Stimulated activated CD4-positive, alpha-beta T cell treated with anti-CD3 and anti-CD28 coated beads, Interleukin-15, amount 100 ng/mL, for 48 hours (primary cell): ENCODE results near the gene GDF11.
"Not testable (repeated sequence)": the region's sequence is repeated elsewhere in the genome, so short reads cannot be mapped to it uniquely, and the experiment has no call there.

ENCODE experiments used
- DNase-seq, 2 donors: peaks; one replicate each; pipeline ENCODE4 v3.0.0-alpha.2; 2020; ENCODE audit warnings: low read depth in 2 of 2

Gene GDF11

DNA sequence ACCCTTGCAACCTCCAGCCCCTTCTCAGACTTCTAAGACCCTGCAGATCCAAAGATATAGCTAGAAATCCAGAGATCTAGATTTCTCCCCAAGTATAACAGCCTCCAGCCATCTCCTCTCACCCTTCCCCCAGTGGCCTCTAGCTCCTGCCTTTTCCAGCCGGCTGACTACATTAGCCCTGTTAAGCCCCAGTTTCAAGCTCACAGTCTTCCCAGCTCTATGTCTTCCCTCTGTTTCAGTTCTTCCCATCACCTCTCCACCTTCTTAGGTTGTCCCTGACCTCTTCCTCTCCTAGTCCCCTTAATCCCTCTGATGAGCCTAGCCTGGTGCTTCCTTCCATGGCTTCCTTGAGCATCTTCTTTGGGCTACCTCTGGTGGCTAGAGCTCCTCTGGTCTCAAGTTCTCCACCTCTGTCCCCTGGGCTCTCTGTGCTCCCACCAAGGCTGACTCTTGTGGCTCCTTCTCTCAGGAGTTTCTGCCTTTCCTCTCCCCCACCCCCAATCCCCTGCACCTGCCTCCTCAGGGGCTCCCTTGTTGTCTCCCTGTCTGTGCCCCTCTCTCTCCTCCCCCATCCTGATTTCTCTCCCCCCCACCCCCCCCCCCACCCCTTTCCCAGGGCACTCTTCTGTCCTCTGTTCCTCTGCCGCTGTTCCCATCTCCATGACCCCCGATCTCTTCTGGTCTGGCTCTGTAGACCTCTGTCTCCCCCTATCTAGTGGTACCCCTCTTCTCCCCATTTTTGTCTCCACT, 816 bp upstream of the GDF11 start:
- DNase-seq = no peak

DNA sequence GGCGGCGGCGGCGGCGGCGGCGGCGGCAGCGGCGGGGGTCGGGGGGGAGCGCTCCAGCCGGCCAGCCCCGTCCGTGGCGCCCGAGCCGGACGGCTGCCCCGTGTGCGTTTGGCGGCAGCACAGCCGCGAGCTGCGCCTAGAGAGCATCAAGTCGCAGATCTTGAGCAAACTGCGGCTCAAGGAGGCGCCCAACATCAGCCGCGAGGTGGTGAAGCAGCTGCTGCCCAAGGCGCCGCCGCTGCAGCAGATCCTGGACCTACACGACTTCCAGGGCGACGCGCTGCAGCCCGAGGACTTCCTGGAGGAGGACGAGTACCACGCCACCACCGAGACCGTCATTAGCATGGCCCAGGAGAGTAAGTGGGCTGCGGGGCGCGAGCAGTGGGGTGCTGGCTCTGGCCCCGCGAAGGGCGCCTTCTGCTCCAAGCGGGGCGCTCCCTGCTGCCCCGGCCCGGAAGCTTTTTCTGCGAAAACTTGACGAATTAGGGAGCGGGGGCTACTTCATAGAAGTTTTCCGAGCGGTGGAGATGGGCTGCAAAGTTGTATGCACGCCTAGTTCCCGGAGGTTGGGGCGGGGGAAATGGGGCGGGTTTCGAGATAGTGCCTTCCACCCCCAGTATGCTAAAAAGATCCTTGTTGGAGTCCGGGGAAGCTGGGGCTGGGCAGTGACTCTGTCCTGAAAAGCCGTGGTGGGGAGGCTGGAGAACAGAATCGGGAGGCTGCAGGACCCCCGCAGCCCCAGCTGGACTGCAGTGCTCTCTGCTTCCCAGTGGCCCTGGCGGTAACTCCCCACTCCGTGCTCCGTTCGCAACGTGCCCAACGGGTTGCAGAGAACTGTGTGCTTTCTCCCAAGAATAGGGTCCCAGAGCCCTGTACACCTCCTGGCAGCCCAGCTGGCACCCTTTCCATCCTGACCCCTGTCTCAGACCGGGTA, 751 bp downstream of the GDF11 start:
- no peak for DNase-seq

DNA sequence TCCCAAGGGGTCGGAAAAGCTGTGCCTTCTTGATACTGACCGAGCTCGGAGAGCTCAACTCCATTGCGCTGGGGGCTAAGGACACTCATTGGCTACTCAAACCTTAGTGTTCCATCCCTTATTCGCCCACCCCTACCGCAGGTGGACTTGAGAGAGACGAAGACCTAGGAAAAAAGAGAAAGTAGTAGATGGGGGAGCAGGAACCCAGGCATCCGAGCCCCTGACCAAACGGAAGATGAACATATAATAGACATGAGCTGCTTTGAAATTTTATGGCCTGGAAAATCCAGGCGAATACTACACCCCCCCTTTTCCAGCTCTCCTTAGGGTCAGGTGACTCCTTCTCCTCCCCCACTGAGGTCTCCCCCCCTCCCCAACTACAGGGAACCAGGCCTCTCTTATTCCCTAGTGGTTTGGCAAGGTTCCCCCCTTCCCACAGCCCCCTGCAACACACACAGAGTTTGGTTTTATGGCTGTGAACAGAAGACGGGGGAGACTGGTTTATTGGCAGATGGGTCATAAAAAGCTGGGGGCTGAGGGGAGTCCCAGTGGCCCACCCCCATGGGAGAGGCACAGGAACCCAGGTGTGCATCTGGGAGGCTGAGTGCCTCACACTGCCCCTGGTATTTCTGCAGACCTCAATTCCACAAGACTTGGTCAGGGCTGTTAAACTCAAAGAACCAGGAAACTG, 1.6 kb downstream of the GDF11 start:
- no peak for DNase-seq

DNA sequence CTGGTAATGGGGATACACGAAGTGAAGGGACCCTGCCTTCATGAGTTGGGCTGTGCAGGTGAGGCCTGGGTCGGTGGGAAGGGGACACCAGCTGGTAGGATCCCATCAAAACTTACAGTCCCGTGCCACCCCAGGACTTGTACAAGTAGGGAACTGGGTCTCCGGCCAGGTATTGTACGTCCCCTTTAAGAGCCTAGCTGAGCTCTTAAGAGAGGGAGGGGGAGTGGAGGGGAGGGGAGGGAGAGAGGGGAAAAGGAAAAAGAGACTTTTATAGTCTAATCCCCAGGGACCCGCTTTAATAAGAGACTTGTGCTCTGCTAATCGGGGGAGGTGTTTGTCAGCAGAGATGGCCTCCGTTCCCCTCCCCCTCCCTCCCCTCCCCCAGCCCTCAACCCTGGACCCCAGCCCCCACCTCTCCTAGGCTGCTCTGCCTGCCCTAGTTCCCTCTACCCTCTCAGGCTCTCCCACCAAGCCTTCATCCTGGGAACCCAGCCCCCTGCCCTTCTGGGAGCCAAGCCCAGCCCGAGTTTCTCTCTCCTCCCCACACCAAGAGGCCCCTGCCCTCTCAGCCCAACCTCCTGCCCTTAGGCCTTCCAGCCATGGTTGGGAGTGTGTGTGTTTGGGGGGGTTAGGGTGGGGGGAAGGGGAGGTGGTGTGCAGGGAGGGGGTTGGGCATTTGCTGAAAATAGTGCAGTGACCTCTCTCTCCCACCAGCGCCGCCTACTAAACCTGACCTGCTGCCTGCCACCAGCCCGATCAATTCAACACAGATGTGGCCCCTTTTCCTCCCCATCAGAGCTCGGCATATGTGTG, 2.6 kb downstream of the GDF11 start:
- no peak for DNase-seq

DNA sequence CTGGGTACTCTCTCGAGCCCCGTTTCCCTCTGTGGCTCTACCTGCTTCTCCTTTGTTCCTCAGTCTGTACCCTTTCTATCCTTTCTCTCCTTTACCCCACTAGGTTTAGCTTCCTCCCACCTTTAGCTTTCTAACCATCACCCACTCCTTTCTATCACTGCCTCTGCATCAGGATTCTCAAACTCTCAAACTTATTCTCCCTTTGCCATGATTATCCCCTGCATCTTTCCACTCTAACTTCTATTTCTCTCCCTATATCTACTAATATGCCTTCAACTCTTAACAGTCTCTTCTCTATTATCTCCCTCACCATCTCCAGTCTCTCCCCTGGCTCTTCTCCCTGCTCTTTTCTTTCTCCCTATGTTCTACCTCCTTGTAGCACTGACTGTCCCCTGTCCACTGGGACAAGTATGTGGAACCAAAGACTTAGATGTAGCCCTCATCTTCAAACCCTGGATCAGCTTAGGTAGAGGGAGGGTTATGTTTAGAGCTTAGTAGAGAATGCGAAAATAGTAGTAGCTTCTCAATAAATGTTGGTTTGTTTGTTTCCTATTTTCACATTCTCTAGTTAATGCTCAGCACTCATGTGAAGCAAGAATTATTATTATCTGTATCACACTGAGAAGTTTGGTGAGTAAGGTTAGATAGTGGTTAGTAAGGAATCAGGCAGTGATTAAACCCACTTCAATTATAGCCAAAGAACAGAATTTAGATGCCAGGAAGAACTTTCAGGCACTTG, 3.4 kb downstream of the GDF11 start:
- no peak for DNase-seq

DNA sequence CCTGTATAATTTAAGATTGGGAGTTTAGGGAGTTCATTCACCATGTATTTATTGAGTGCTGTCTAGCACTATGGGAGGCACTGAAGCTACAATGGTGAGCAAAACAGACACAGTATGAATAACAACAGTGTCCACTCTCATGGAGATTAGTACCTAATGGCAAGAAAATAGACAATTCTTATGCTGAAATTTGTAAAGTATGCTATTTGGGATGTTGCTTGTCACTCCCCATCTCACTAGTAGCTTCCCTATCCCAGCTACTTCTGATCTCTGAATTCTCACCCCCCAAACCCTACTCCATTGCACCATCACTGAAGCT, 4.0 kb downstream of the GDF11 start:
- no peak for DNase-seq

DNA sequence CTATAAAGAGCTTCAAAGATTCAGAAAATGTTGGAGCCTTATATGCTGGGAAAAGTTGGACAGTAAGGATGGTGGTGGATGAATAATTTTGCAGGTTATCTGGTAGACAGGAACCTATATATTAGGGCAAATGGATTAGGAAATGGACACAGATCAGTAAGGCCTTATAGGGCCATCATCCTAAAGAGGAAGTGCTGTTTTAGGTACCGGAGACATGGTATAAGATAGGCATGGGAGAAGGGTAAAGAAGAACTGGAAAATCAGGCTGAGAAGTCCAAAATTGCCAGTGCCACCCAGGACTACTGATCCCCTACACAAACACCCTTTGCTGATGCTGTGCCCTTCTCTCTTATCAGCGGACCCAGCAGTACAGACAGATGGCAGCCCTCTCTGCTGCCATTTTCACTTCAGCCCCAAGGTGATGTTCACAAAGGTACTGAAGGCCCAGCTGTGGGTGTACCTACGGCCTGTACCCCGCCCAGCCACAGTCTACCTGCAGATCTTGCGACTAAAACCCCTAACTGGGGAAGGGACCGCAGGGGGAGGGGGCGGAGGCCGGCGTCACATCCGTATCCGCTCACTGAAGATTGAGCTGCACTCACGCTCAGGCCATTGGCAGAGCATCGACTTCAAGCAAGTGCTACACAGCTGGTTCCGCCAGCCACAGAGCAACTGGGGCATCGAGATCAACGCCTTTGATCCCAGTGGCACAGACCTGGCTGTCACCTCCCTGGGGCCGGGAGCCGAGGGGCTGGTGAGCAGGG, 5.5 kb downstream of the GDF11 start:
- DNase-seq = no peak

DNA sequence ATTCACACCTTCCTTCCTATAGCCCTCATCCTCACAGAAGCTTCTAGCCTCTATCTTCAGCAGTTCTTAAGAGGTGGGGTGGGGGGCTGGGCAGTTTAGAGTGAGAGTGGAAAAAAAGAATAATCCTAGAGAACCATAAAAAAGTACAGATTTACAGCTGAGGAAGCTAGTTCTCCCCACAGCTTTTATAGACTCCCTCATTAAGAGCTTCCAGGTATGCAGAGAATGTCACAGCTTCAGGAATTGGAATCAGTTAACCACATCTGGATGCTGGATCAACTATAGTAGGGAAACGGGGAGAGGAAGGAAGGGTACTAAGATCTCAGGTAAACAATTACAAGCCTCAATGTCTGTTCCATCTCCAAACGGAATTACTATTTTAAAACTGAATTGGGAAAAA, 12.3 kb downstream of the GDF11 start:
- DNase-seq = no peak

DNA sequence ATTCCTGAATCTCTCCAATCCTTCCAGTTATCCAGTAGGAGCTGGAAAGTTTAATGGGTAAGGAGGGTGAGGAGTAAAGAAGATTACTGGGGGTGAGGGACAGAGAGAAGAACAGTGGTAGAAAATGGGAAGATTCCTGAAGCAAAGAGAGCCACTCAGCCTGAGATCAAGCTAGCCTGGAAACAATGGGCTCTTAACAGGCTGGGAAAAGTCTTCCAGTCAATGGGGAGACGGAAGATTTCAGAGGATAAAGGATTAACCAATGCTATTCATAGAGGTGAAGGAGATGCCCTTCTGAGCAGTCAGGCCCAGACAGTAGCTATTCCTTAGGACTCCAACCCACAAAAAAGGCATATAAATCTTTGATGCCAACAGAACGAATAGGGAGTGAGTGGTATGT, 14.8 kb downstream of the GDF11 start:
- no peak for DNase-seq

DNA sequence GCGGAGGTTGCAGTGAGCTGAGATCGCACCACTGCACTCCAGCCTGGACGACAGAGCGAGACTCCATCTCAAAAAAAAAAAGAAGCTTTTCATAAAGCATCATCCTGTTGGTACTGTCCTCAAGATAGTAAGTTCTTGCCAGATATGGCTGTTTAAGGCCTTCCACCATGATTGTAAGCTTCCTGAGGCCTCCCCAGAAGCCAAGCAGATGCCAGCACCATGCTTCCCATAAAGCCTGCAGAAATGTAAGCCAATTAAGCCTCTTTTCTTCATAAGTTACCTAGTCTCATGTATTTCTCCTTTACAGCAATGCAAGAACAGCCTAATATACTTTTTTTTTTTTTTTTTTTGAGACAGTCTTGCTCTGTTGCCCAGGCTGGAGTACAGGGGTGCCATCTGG, 15.7 kb downstream of the GDF11 start:
- not testable (repeated sequence) for DNase-seq

DNA sequence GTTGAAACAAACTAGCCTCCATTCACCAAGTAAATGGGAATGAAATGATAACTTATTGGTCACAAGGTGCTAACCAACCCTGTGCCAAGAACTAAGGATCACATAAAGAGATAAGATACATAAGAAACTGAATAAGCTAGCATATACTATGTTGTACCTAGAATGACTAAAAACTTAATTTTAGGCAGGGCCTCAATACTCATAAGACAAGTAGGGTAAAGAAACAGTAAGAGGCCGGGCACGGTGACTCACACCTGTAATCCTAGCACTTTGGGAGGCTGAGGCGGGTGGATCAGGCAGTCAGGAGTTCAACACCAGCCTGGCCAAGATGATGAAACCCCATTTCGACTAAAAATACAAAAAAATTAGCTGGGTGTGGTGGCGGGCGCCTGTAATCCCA, 17.7 kb downstream of the GDF11 start:
- DNase-seq = peak; percentile 48 to 69

DNA sequence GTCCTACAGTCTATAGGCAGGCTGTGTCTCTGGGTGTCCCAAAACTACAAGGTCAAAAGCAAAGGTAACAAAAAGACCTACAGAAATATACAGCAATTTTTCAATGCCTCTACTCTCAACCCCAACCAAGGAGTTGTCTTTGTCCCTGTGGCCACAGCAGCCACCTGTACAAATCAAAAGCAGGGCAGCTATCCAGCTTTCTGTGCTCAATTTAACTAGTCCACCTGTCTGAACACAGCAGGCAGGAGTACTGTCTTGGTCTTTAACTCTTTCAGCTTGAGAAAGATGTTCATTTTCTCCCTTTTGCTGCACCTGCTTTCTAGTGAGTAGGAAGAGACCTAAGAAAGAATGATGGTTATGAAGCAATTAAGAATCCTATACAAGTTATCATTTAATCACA, 19.7 kb downstream of the GDF11 start:
- no peak for DNase-seq

DNA sequence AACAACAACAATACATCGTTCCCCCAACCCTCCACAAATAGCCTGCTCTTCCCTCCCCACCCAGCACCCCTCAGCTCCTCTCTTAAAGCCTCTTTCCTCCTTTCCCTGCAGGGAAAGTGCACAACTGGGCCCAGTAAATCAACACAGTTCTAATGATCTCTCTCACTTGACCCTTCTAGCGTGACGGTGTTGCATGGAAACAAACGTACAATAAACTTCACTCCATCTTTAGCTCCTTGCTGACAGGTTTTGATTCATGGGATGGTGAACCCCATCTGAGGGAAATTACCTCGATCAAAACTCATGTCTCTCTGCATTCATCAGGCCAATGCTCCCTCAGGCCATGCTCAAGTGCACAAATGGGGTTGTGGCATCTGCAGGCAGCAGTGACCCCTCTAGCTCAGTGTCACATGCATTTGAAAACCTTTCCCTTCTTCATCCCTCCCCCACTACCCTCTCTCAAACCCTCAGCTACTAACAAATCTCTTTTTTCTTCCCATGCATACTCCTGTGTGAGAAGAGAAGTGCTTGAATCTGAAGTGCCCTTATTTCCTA, 22.9 kb downstream of the GDF11 start:
- no peak for DNase-seq

DNA sequence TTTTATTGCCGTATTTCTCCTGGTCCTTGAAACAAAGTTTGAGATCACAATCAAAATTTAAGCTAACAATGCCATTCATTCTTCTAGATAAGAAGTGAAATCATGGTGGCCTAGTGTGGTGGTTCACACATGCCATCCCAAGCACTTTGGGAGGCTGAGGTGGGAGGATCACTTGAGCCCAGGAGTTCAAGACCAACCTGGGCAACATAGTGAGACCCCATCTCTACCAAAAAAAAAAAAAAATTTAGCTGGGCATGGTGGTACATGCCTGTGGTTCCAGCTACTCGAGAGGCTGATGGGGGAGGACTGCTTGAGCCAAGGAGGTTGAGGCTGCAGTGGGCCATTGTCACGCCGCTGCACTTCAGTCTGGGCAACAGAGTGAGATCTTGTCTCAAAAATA, 24.2 kb downstream of the GDF11 start:
- no peak for DNase-seq

DNA sequence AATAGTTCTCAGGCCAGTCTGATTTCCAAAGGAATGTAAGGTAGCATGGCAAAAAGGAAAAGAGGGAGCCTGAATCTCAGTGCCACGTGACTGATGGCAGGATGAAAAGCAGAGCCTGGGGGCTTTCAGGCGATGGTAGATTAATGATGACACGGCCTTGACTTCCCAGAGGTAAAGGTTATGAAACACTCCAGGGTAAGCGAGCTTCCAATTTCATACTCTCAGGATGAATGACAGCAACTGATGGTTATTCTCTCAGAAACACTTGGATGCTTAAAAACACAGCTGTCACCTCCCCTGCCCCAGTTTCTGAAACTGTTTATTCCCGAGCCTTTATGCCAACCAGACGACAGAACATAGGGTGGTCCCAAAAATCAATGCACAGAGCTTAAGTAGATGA, 28.8 kb downstream of the GDF11 start:
- no peak for DNase-seq

DNA sequence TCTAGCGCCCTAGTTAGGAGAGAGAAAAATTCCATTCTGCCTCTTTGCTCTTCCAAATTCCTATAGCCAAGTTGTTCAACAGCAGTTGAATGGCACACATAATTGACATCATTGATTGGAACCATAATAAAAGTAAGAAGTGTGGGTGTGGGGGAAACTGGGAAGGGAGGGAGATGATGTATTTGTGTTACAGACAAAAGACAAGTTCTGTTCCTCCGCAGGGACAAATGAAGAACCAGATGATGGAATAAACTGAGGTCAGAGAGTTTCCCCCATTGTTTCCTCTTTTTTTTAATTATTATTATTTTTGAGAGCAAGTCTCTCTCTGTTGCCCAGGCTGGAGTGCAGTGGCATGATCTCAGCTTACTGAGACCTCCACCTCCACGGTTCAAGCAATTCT, 34.9 kb downstream of the GDF11 start:
- no peak for DNase-seq

DNA sequence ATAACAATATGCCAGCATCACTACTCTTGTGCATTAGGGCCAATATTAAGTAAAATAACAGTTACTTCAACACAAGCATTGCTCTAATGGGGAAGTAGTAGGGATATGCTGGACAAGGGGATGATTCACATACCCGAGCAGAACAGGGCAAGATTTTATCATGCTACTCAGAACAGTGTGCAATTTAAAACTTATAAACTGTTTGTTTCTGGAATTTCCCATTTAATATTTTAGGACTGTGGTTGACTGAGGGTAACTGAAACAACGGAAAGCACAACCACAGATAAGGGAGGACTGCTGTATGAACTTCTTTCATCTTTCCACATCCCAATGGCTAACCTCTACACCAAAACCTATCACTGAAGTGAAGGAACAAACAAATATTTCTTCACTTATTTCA, 37.8 kb downstream of the GDF11 start:
- no peak for DNase-seq

DNA sequence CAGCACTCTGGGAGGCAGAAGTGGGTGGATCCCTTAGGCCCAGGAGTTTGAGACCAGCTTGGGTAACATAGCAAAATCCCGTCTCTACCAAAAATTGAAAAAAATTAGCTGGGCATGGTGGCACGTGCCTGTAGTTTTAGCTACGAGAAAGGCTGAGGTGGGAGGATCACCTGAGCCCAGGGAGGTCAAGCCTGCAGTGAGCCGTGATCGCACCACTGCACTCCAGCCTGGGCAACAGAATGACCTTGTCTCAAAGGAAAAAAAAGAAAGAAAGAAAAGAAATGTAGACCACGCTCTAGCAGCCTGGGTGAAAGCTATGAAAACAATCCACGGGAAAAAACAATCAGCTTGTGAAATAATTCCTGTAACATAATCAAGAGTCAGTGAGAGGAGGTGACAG, 45.6 kb downstream of the GDF11 start:
- no peak for DNase-seq

DNA sequence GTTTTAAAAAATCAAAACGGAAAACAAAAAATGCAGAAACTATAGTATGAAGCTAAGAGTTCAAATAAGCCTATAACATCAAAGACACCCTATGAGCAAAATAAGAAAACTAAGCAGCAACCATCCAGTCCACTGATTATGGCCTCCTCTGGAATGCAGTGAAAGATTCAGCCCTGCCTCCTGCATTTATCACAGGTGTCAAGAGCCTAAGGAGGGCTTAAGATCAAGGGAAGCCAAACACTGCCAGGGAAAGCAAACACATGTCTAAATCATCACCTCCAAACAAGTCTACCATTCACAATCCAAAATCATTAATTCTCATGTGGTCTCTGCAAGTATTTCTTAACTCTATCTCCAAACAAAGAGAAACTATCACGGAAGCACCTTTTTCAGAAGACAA, 46.2 kb downstream of the GDF11 start:
- DNase-seq = no peak

DNA sequence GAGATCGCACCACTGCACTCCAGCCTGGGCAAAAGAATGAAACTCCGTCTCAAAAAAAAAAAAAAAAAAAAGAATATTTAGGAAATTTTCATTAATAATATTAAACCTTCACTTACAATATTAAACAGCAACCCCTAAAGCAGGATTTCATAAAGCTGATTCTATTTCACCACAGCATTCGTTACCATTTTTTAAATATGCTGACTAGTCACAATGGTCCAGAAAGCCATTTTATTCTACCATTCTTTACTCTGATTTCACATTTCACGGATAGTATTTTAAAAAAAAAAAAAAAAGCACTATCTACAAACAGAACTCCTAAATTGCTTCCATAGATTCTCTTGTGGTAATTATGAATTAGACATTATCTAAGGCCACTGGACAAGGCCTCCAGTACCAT, 47.0 kb downstream of the GDF11 start:
- DNase-seq = no peak
